T-helper 1 cell treated with Interleukin-12 subunit alpha and Interleukin-12 subunit beta and Interleukin-4 antibody, amounts not matched to agents 30 μg/mL and 1 μg/mL, for 36 hours (primary cell): ENCODE measurements around the gene FCGR1A.
A peak's percentile ranks its signal among the peaks of the same experiment; 100 is the strongest.
"Not testable (repeated sequence)": the region's sequence is repeated elsewhere in the genome, so short reads cannot be mapped to it uniquely, and the experiment has no call there.

ENCODE experiments used
- H3K27ac Mint-ChIP-seq: one replicate; pipeline ENCODE4 v1.8.0; 2021; ENCODE audit warnings: mild to moderate bottlenecking, mixed read lengths
- H3K27me3 Mint-ChIP-seq: one replicate; pipeline ENCODE4 v1.8.0; 2021; ENCODE audit warnings: low read depth, mixed read lengths
- H3K36me3 Mint-ChIP-seq: one replicate; pipeline ENCODE4 v1.8.0; 2021; ENCODE audit warnings: low read depth, mixed read lengths
- H3K4me1 Mint-ChIP-seq: one replicate; pipeline ENCODE4 v1.8.0; 2021; ENCODE audit warnings: low read depth, mixed read lengths
- H3K4me3 Mint-ChIP-seq: one replicate; pipeline ENCODE4 v1.8.0; 2021; ENCODE audit warnings: mild to moderate bottlenecking, moderate library complexity, mixed read lengths
- H3K9me3 Mint-ChIP-seq: one replicate; pipeline ENCODE4 v1.8.0; 2021; ENCODE audit warnings: mixed read lengths

Gene FCGR1A

GRCh38 chr1:149793885-149794284 lies 11.4 kb downstream of the FCGR1A start:
- H3K4me1 Mint-ChIP-seq, H3K36me3 Mint-ChIP-seq, H3K4me3 Mint-ChIP-seq, H3K27ac Mint-ChIP-seq, H3K9me3 Mint-ChIP-seq, H3K27me3 Mint-ChIP-seq: not testable (repeated sequence)

DNA sequence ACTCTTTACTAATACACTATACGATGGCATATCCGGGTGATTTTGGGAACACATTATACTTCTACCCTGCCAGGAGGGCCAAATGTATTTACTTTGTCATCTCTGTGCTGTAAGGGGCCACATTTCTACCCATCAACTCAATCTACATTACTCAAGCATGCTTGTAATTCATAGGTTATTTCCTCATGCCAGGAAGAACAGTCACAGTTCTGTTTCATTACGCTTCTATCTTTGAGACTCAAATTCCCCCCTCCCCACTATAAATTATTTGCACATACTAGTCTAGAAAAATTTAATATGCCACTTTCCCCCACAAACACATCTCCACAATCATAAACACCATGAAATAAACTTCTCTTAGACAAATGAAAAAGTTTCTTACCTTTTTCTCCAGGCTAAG lies 19.1 kb downstream of the FCGR1A start:
- not testable (repeated sequence) for H3K9me3 Mint-ChIP-seq, H3K4me3 Mint-ChIP-seq, H3K4me1 Mint-ChIP-seq, H3K27ac Mint-ChIP-seq, H3K36me3 Mint-ChIP-seq, H3K27me3 Mint-ChIP-seq

GRCh38 chr1:149804417-149805080 lies 22.1 kb downstream of the FCGR1A start:
- H3K36me3 Mint-ChIP-seq, H3K27me3 Mint-ChIP-seq, H3K4me3 Mint-ChIP-seq, H3K27ac Mint-ChIP-seq, H3K9me3 Mint-ChIP-seq, H3K4me1 Mint-ChIP-seq: not testable (repeated sequence)

DNA sequence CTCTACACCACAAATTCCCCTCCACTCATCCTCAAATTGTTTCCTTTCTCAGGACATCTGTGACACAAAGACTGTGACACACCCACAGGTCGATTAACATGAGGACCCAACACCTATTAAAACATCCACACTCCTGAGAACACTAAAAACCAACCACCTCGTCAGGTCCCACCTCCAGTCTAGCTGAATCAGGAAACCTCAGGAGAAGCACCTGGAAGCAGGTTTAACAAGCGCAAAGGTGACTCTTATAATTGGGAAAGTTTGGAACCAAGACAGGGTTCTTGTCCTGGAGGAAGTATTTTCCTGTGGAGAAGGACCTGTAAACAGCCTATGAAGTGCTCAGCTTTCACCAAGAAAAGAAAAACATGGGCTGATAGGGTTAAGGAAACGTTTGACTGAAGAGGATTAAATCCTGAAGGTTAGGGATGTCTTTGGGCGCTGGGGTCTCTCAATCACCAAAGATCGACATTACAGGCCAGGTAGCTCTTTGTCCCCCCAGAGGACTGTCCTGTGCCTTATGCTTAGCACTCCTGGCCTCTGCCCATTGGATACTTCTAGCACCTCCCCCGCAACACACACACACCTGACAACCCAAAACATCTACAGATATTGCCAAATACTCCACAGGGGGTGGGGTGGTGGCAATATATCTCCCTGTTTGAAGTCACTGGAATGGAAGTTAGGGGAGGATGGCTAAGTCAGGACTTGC lies 28.4 kb downstream of the FCGR1A start:
- not testable (repeated sequence) for H3K36me3 Mint-ChIP-seq, H3K4me1 Mint-ChIP-seq, H3K27me3 Mint-ChIP-seq, H3K9me3 Mint-ChIP-seq
- Mint-ChIP-seq H3K27ac (peak overlapping the region; percentile 45), H3K4me3 (peak overlapping the region; percentile 52)

DNA sequence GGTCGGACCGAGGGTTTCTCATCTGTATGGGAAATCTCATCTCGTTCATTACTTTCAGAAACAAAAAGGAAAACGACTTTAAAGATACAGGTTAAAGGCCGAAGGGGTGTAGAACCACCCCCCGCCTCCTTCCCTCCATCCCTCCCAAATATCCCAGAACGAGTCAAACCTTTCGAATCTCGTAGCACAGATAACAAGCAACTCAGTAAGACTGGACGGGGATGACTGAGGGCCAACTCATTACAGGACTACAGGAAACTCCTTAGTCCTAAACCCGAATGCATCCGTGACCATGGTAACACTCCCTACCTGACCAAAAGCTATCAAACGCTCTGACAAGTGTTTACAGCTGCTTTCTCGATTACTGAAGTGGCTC lies 29.0 kb downstream of the FCGR1A start:
- H3K36me3 Mint-ChIP-seq, H3K4me1 Mint-ChIP-seq, H3K27me3 Mint-ChIP-seq, H3K9me3 Mint-ChIP-seq: not testable (repeated sequence)
- Mint-ChIP-seq H3K27ac (peak overlapping the region; percentile 84), H3K4me3 (peak overlapping the region; percentile 86)

- peak overlapping the region; percentile 96 for H3K27ac Mint-ChIP-seq
- H3K36me3 Mint-ChIP-seq, H3K27me3 Mint-ChIP-seq, H3K4me1 Mint-ChIP-seq, H3K9me3 Mint-ChIP-seq: not testable (repeated sequence)
- peak overlapping the region; percentile 86 for H3K4me3 Mint-ChIP-seq
These were observed 29.7 kb downstream of the FCGR1A start for GRCh38 chr1:149811890-149812829.

- not testable (repeated sequence) for H3K36me3 Mint-ChIP-seq, H3K27me3 Mint-ChIP-seq, H3K4me1 Mint-ChIP-seq
These were observed 30.7 kb downstream of the FCGR1A start for GRCh38 chr1:149812893-149813801.

DNA sequence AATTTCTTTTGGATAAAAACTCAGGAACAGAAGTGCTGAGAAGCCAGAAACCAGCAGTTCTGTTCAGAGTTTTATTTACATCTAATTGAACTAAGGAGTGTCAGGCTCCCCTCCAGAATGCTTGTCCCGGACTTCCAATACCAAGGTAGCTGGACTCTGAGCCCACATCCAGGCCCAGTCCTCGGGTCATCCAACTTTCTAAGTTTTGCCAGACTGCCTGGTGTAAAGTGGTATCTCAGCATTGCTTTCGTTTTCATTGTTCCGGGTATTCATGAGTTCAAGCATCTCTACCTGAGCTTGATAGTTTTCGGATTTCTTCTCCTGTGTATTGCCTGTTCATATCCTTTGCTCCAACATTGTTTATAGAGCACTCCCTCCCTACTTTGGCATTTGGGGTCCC lies 37.9 kb downstream of the FCGR1A start:
- H3K27me3 Mint-ChIP-seq, H3K36me3 Mint-ChIP-seq, H3K9me3 Mint-ChIP-seq, H3K4me3 Mint-ChIP-seq, H3K4me1 Mint-ChIP-seq, H3K27ac Mint-ChIP-seq: not testable (repeated sequence)

More at GRCh38 chr1:149812893-149813801, 30.7 kb downstream of the FCGR1A start:
- H3K4me3 Mint-ChIP-seq = peak overlapping the region; percentile 86
- H3K27ac Mint-ChIP-seq = peak overlapping the region; percentile 96
- not testable (repeated sequence) for H3K9me3 Mint-ChIP-seq

DNA sequence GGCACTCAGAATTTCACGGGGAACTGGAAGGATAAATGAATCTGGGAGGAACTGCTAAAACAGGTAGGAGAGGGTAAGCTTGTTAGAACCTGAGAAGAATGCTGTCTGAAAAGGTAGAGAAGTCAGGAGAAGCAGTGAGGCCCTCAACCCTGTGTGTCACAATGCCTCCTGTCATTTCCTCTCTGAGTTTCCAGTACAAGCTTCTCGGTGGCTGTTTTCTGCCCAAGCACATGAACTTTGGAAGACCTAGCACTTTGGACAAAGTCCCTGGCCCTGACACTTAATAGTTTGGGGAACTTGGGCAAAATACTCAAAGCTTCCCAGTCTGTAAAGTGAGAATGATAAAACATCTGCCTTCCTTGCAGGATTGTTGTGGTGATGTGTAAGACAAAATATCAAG lies 44.1 kb downstream of the FCGR1A start:
- not testable (repeated sequence) for H3K4me3 Mint-ChIP-seq, H3K4me1 Mint-ChIP-seq, H3K9me3 Mint-ChIP-seq, H3K36me3 Mint-ChIP-seq, H3K27me3 Mint-ChIP-seq, H3K27ac Mint-ChIP-seq

DNA sequence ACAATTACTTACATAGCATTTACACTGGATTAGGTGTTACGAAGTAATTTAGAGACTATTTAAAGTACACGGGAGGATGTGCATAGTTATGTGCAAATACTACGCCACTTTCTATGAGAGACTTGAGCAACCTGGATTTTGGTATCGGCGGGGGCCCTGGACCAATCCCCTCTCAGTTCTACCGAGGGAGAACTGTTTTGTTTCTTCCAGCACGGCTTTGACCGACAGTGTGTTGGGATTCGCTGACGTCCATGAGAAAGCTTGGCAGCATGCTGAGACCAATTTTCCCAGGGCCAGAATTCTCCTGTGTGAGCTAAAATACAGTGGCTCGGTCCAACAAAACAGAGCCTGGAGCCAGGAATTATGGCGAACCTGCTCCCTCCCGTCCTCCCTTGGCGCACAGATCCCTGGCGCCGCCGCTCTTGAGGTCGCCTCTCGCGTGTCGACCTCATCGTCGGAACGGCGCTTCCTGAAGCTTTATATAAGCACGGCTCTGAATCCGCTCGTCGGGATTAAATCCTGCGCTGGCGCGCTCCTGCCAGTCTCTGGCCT lies 49.3 kb downstream of the FCGR1A start:
- not testable (repeated sequence) for H3K4me1 Mint-ChIP-seq, H3K4me3 Mint-ChIP-seq, H3K36me3 Mint-ChIP-seq, H3K27ac Mint-ChIP-seq, H3K27me3 Mint-ChIP-seq, H3K9me3 Mint-ChIP-seq

- not testable (repeated sequence) for H3K4me1 Mint-ChIP-seq, H3K27ac Mint-ChIP-seq, H3K4me3 Mint-ChIP-seq, H3K9me3 Mint-ChIP-seq, H3K36me3 Mint-ChIP-seq, H3K27me3 Mint-ChIP-seq
These were observed 50.0 kb downstream of the FCGR1A start for GRCh38 chr1:149832316-149833126.

GRCh38 chr1:149833144-149833543 lies 50.6 kb downstream of the FCGR1A start:
- not testable (repeated sequence) for H3K4me3 Mint-ChIP-seq, H3K9me3 Mint-ChIP-seq, H3K27me3 Mint-ChIP-seq, H3K27ac Mint-ChIP-seq, H3K4me1 Mint-ChIP-seq, H3K36me3 Mint-ChIP-seq

DNA sequence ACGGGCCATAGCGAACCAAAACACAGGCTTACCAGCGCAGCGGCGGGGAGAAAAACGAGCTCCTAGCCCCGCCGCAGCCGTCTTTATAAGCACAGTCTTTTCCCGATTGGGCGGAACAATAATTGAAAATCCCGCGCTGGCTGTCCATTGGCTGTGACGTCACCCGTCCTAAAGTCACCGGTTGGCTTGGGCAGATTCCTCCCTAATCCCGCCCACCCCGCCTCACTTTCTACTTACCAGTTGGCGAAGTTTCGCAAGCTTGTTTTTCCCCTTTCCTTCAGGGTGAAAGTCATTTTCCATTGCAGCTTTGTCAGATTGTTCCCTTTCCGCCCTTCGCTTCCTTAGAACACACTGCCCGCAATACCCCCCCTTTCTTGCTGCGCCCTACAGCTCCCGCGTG lies 58.7 kb downstream of the FCGR1A start:
- H3K36me3 Mint-ChIP-seq = peaks cover 16% of the 10 kb centered on the region
- not testable (repeated sequence) for H3K9me3 Mint-ChIP-seq, H3K27ac Mint-ChIP-seq, H3K4me3 Mint-ChIP-seq, H3K27me3 Mint-ChIP-seq
- peaks cover 21% of the 10 kb centered on the region for H3K4me1 Mint-ChIP-seq
